ENCODE results near the gene KRT84. TPM values are rescaled to one million over a fixed set of nuclear protein-coding genes. Genes with fewer than 3 reads are reported as not detected.

The KRT84 gene
- total RNA-seq, 1 experiment from 2014 or later, result not detected

- intact Hi-C loops (cut with micrococcal nuclease; ENCODE audit: unreplicated experiment), result no loop called here
- Histone ChIP-seq H3K4me1 (ENCODE audit: insufficient read depth, low read length, poor library complexity, severe bottlenecking) (no peaks in the 10 kb centered on the region), H3K27me3 (replicated peaks; ENCODE audit: insufficient read depth, low read depth, low read length, poor library complexity) (peaks cover 40% of the 10 kb centered on the region), H3K27ac (ENCODE audit: low read depth, low read length, poor library complexity, severe bottlenecking) (no peak overlapping the region), H3K36me3 (ENCODE audit: insufficient read depth, low read length, poor library complexity, severe bottlenecking) (no peaks in the 10 kb centered on the region), H3K4me3 (ENCODE audit: low read depth, low read length, poor library complexity, severe bottlenecking) (no peak overlapping the region), H3K9me3 (ENCODE audit: low read depth, low read length, poor library complexity, severe bottlenecking) (no peaks in the 10 kb centered on the region)
- no peak for DNase-seq (ENCODE audit: low spot score)
- ChIA-PET POLR2A (ENCODE audit: low non-redundant PET) (no interaction called here), CTCF (no interaction called here)
- BruUV-seq (replicated peaks), result no TSS peak
- no peak for TF ChIP-seq CTCF (conservative IDR thresholded peaks at IDR 0.05; ENCODE audit: low read depth, low read length)
- no peak for TF ChIP-seq EZH2 (IDR thresholded peaks at IDR 0.05; ENCODE audit: borderline replicate concordance, low read depth, low read length, poor library complexity, severe bottlenecking)
These were observed 48.1 kb upstream of the KRT84 start for GRCh38 chr12:52433501-52434080.

- intact Hi-C loops (cut with micrococcal nuclease; ENCODE audit: unreplicated experiment), result no loop called here
- BruUV-seq (replicated peaks), result no TSS peak
- Histone ChIP-seq H3K4me3 (ENCODE audit: low read depth, low read length, poor library complexity, severe bottlenecking) (no peak overlapping the region), H3K36me3 (ENCODE audit: insufficient read depth, low read length, poor library complexity, severe bottlenecking) (no peaks in the 10 kb centered on the region), H3K27ac (ENCODE audit: low read depth, low read length, poor library complexity, severe bottlenecking) (no peak overlapping the region), H3K27me3 (replicated peaks; ENCODE audit: insufficient read depth, low read depth, low read length, poor library complexity) (peaks cover 43% of the 10 kb centered on the region), H3K9me3 (ENCODE audit: low read depth, low read length, poor library complexity, severe bottlenecking) (no peaks in the 10 kb centered on the region), H3K4me1 (ENCODE audit: insufficient read depth, low read length, poor library complexity, severe bottlenecking) (no peaks in the 10 kb centered on the region)
- TF ChIP-seq EZH2 (IDR thresholded peaks at IDR 0.05; ENCODE audit: borderline replicate concordance, low read depth, low read length, poor library complexity, severe bottlenecking) (no peak), CTCF (conservative IDR thresholded peaks at IDR 0.05; ENCODE audit: low read depth, low read length) (no peak)
- CTCF ChIA-PET, result no interaction called here
- no peak for DNase-seq (ENCODE audit: low spot score)
- POLR2A ChIA-PET (ENCODE audit: low non-redundant PET), result no interaction called here
These were observed 47.2 kb upstream of the KRT84 start for GRCh38 chr12:52432559-52433207.

GRCh38 chr12:52428121-52428520, 42.7 kb upstream of the KRT84 start:
- Histone ChIP-seq H3K27me3 (replicated peaks; ENCODE audit: insufficient read depth, low read depth, low read length, poor library complexity) (peaks cover 50% of the 10 kb centered on the region), H3K9me3 (ENCODE audit: low read depth, low read length, poor library complexity, severe bottlenecking) (no peaks in the 10 kb centered on the region), H3K36me3 (ENCODE audit: insufficient read depth, low read length, poor library complexity, severe bottlenecking) (no peaks in the 10 kb centered on the region), H3K4me3 (ENCODE audit: low read depth, low read length, poor library complexity, severe bottlenecking) (no peak overlapping the region), H3K4me1 (ENCODE audit: insufficient read depth, low read length, poor library complexity, severe bottlenecking) (no peaks in the 10 kb centered on the region), H3K27ac (ENCODE audit: low read depth, low read length, poor library complexity, severe bottlenecking) (no peak overlapping the region)
- CTCF ChIA-PET, result no interaction called here
- BruUV-seq (replicated peaks), result no TSS peak
- no peak for TF ChIP-seq EZH2 (IDR thresholded peaks at IDR 0.05; ENCODE audit: borderline replicate concordance, low read depth, low read length, poor library complexity, severe bottlenecking)
- no peak for TF ChIP-seq CTCF (conservative IDR thresholded peaks at IDR 0.05; ENCODE audit: low read depth, low read length)
- intact Hi-C loops (cut with micrococcal nuclease; ENCODE audit: unreplicated experiment), result no loop called here
- DNase-seq (ENCODE audit: low spot score), result no peak
- POLR2A ChIA-PET (ENCODE audit: low non-redundant PET), result no interaction called here

Data from A673 (cell line).